GM12878 (cell line): ENCODE measurements around the gene LIN7B. TPM values are rescaled to one million over a fixed set of nuclear protein-coding genes. Genes with fewer than 3 reads are reported as not detected.

Source experiments
- ATAC-seq: fragments of 200-7000 bp; cut with Tn5 transposase; 3 replicates; pipeline ENCODE4 v1.9.1; 2020; ENCODE audit warnings: mild to moderate bottlenecking, moderate library complexity
- BruUV-seq: library from RNA; stranded (reverse); fragments of 400-500 nt; replicated peaks from 2 replicates; lab custom pipeline; 2021; lab: Mats Ljungman, UMichigan
- CTCF ChIA-PET: fragments of 300-600 bp; sonication (Branson Sonifier 250); formaldehyde crosslinking; extraction: SDS; loops from one replicate; lab custom pipeline; 2021; ENCODE audit warnings: inconsistent platforms; lab: Yijun Ruan, JAX
- POLR2A ChIA-PET: fragments of 350-600 bp; formaldehyde crosslinking; extraction: SDS; loops from one replicate; lab custom pipeline; 2021; ENCODE audit warnings: inconsistent platforms; lab: Charles Lee
- RAD21 ChIA-PET: fragments of 300-600 bp; sonication (Branson Sonifier 250); formaldehyde crosslinking; loops from one replicate; lab custom pipeline; 2023; ENCODE audit warnings: antibody characterized with exemption; ENCODE audit not compliant: unreplicated experiment; lab: Charles Lee
- SMC1A ChIA-PET: fragments of 300-600 bp; sonication (Branson Sonifier 250); formaldehyde crosslinking; loops from one replicate; lab custom pipeline; 2023; ENCODE audit not compliant: unreplicated experiment, uncharacterized antibody; lab: Charles Lee
- DNase-seq: peaks from one replicate; pipeline ENCODE4 v3.0.0-alpha.2; 2011; ENCODE audit warnings: low read depth, low spot score
- FAIRE-seq: peaks from 3 replicates; lab custom pipeline; 2011; peaks lifted over from hg19 to GRCh38; lab: Jason Lieb, UNC
- H2AFZ ChIP-seq: 2 replicates; pipeline ENCODE4 v1.6.0; 2011; ENCODE audit warnings: low read depth, low read length, control low read depth; ENCODE audit not compliant: control insufficient read depth
- H3K27ac ChIP-seq: 2 replicates; pipeline ENCODE4 v1.5.1; 2011; ENCODE audit warnings: control low read depth; ENCODE audit not compliant: control insufficient read depth, insufficient read depth
- H3K27me3 ChIP-seq, 2 experiments: replicated peaks in 1 of 2; 2 replicates each; pipeline versions ENCODE4 v1.6.0 to v1.6.1; 2011; ENCODE audit warnings: low read length in 1 of 2; ENCODE audit not compliant: control insufficient read depth in 2 of 2, insufficient read depth in 2 of 2
- H3K36me3 ChIP-seq, 2 experiments: 2 replicates each; pipeline ENCODE4 v1.5.1; 2011; ENCODE audit warnings: low read length in 1 of 2; ENCODE audit not compliant: control insufficient read depth in 2 of 2, insufficient read depth in 2 of 2
- H3K4me1 ChIP-seq: 2 replicates; pipeline ENCODE4 v1.6.1; 2011; ENCODE audit warnings: mild to moderate bottlenecking, low read length, moderate library complexity, mixed read lengths; ENCODE audit not compliant: control insufficient read depth, insufficient read depth
- H3K4me2 ChIP-seq: 2 replicates; pipeline ENCODE4 v1.6.0; 2011; ENCODE audit warnings: control low read depth; ENCODE audit not compliant: control insufficient read depth, insufficient read depth
- H3K4me3 ChIP-seq: fragments of 200-600 bp; sonication (generic); 2 replicates; pipeline ENCODE4 v1.5.1; 2016
- H3K79me2 ChIP-seq: 2 replicates; pipeline ENCODE4 v1.6.0; 2011; ENCODE audit warnings: low read length; ENCODE audit not compliant: control insufficient read depth, insufficient read depth
- H3K9ac ChIP-seq: 2 replicates; pipeline ENCODE4 v1.8.0; 2011; ENCODE audit warnings: low read length, control low read depth, mixed read lengths; ENCODE audit not compliant: control insufficient read depth, insufficient read depth
- H3K9me3 ChIP-seq: replicated peaks from 3 replicates; pipeline ENCODE4 v1.5.1; 2011; ENCODE audit warnings: mild to moderate bottlenecking, low read length; ENCODE audit not compliant: control insufficient read depth, insufficient read depth
- H4K20me1 ChIP-seq: 2 replicates; pipeline ENCODE4 v1.6.0; 2011; ENCODE audit not compliant: control insufficient read depth, insufficient read depth
- ATF2 ChIP-seq: IDR thresholded peaks from 2 replicates; pipeline ENCODE4 v1.6.1; 2012; ENCODE audit warnings: low read length, inconsistent platforms
- IKZF2 ChIP-seq, 2 experiments: fragments of 450-650 bp; IDR thresholded peaks; 2 replicates each; pipeline ENCODE4 v1.6.1; 2017; ENCODE audit warnings: mild to moderate bottlenecking in 2 of 2, moderate library complexity in 2 of 2
- KDM1A ChIP-seq: fragments of 200-600 bp; sonication (generic); IDR thresholded peaks from 2 replicates; pipeline ENCODE4 v1.6.1; 2016; ENCODE audit warnings: borderline replicate concordance
- LARP7 ChIP-seq: fragments of 450-650 bp; IDR thresholded peaks from 2 replicates; pipeline ENCODE4 v1.6.1; 2017; ENCODE audit warnings: mild to moderate bottlenecking
- NR2C2 ChIP-seq: IDR thresholded peaks from 2 replicates; pipeline ENCODE4 v1.6.1; 2011; ENCODE audit warnings: borderline replicate concordance, low read depth; ENCODE audit not compliant: control insufficient read depth, insufficient read length
- PML ChIP-seq: IDR thresholded peaks from 2 replicates; pipeline ENCODE4 v1.6.1; 2012; ENCODE audit warnings: low read length, inconsistent platforms
- RAD21 ChIP-seq: IDR thresholded peaks from 2 replicates; pipeline ENCODE4 v1.6.1; 2011; ENCODE audit warnings: mild to moderate bottlenecking, low read depth, low read length, moderate library complexity; ENCODE audit not compliant: insufficient read depth
- RFX5 ChIP-seq: IDR thresholded peaks from 2 replicates; pipeline ENCODE4 v1.6.1; 2011; ENCODE audit warnings: low read depth, low read length, improper control_type of control experiment
- SIN3A ChIP-seq: IDR thresholded peaks from 2 replicates; pipeline ENCODE4 v1.6.1; 2012; ENCODE audit warnings: low read depth, low read length, improper control_type of control experiment
- SKIL ChIP-seq: fragments of 450-650 bp; IDR thresholded peaks from 2 replicates; pipeline ENCODE4 v1.6.1; 2017; ENCODE audit warnings: mild to moderate bottlenecking, low read depth, inconsistent platforms; ENCODE audit not compliant: poor library complexity, severe bottlenecking
- SMAD1 ChIP-seq: fragments of 450-650 bp; IDR thresholded peaks from 2 replicates; pipeline ENCODE4 v1.6.1; 2018; ENCODE audit warnings: mild to moderate bottlenecking, low read depth; ENCODE audit not compliant: partially characterized antibody
- SPI1 ChIP-seq: IDR thresholded peaks from 2 replicates; pipeline ENCODE4 v1.6.1; 2011; ENCODE audit warnings: low read depth, mild to moderate bottlenecking, low read length, moderate library complexity, borderline replicate concordance; ENCODE audit not compliant: insufficient read depth
- TAF1 ChIP-seq: IDR thresholded peaks from 2 replicates; pipeline ENCODE4 v1.6.1; 2011; ENCODE audit warnings: mild to moderate bottlenecking, low read depth, low read length, borderline replicate concordance
- WGBS: methylation state at CpG from one replicate; pipeline ENCODE4 v1.1.6; 2016; ENCODE audit warnings: low lambda C conversion rate; ENCODE audit not compliant: insufficient replicate concordance, insufficient coverage; ENCODE audit errors: missing lambda C conversion rate; 5-methylcytosine and 5-hydroxymethylcytosine counted together
- in situ Hi-C: fragments of 300-500 bp; cut with MboI; formaldehyde crosslinking; loops from 9 replicates; pipeline ENCODE4 v1.14.3; 2018; ENCODE audit warnings: mixed read lengths
- intact Hi-C: fragments of 100-400 bp; cut with micrococcal nuclease; formaldehyde crosslinking; loops from one replicate; pipeline ENCODE4 v1.14.2; 2022; ENCODE audit not compliant: unreplicated experiment
- polyA plus RNA-seq, 11 experiments: library from polyadenylated mRNA; depleted of rRNA in 4 of 11; unstranded in 6 of 11; stranded (reverse) in 5 of 11; fragments of >200 nt; fragmentation: Nextera tagmentation in 4 of 11; fragmentation: Illumina TruSeq in 1 of 11; extraction: Ambion mirVana in 4 of 11; extraction: Trizol in 1 of 11; gene quantifications; 1 replicate in 1 of 11; 2 replicates in 10 of 11; pipeline versions ENCODE4 v1.2.1 to v1.2.3, GENCODE V29; 2011 to 2016; ENCODE audit warnings: inconsistent platforms in 2 of 11, missing spikeins in 2 of 11, low read depth in 1 of 11
- total RNA-seq, 4 experiments: library from RNA; depleted of rRNA in 3 of 4; stranded (reverse); fragments of >200 nt in 3 of 4; fragmentation: Illumina TruSeq in 1 of 4; extraction: Trizol in 1 of 4; gene quantifications; 2 replicates each; pipeline versions ENCODE4 v1.2.1 to v1.2.3, GENCODE V29; 2013 to 2021
- TF ChIP-seq, protein P1 (sequence below): IDR thresholded peaks from 2 replicates; pipeline ENCODE4 v1.6.1; 2011; ENCODE audit warnings: low read depth, mild to moderate bottlenecking, low read length, moderate library complexity, borderline replicate concordance; ENCODE audit errors: extremely low read depth

LIN7B gene
- total and polyA plus RNA-seq, 10 of the 15 experiments (the other 5 are each of a cell fraction or from before 2014, with no cell fraction given) = 0.15 to 3.5 (median 1.6) TPM; not detected in 2

- intact Hi-C loops (loop anchor here (5.0 kb wide), 1 partner anchor 59 kb away; no protein-coding TSS in a partner anchor), in situ Hi-C loops (no loop called here)
- FAIRE-seq (no peak), ATAC-seq (no peak), DNase-seq (no peak)
- no peak overlapping the region for H3K9ac ChIP-seq
- peaks cover 4% of the 10 kb centered on the region; the same call in 2 of the 3 replicates for H3K9me3 ChIP-seq
- BruUV-seq = no TSS peak
- ChIA-PET POLR2A (no interaction called here), SMC1A (no interaction called here), CTCF (interaction anchor here (1.2 to 6.0 kb wide), 3 partner anchors 49 to 360 kb away, joined by 3 to 54 read pairs (median 9); no protein-coding TSS in a partner anchor), RAD21 (no interaction called here)
- WGBS = 56% methylated on average over 11 of the region's 11 CpGs
- no peaks in the 10 kb centered on the region for H3K36me3 ChIP-seq
- H4K20me1 ChIP-seq = no peaks in the 10 kb centered on the region
- H3K4me3 ChIP-seq = no peak overlapping the region
- H3K4me1 ChIP-seq = peaks cover 10% of the 10 kb centered on the region
- H3K27ac ChIP-seq = no peak overlapping the region
- TF ChIP-seq, protein P1, sequence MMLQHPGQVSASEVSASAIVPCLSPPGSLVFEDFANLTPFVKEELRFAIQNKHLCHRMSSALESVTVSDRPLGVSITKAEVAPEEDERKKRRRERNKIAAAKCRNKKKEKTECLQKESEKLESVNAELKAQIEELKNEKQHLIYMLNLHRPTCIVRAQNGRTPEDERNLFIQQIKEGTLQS = no peak
- TF ChIP-seq TAF1 = no peak
- no peak for TF ChIP-seq RAD21
- no peak for TF ChIP-seq SKIL
- no peak for TF ChIP-seq SPI1
- TF ChIP-seq LARP7 = no peak
- no peak for TF ChIP-seq SMAD1
- no peak for TF ChIP-seq ATF2
- no peak for TF ChIP-seq SIN3A
- TF ChIP-seq NR2C2 = no peak
- TF ChIP-seq RFX5 = no peak
- TF ChIP-seq KDM1A = no peak
- TF ChIP-seq PML = no peak
- no peak for TF ChIP-seq IKZF2 (IDR thresholded peaks at IDR 0.05)
- no peak overlapping the region for H2AFZ ChIP-seq
- peaks cover 6 to 22% of the 10 kb centered on the region in 2 experiments for H3K27me3 ChIP-seq
- H3K79me2 ChIP-seq = no peaks in the 10 kb centered on the region
- H3K4me2 ChIP-seq = no peak overlapping the region
These were observed 34.0 kb downstream of the LIN7B start for GRCh38 chr19:49148044-49148682.
